ENCODE data around the gene FSTL4.

Gene FSTL4

GRCh38 chr5:133363807-133364587 is 248.3 kb downstream of the FSTL4 start:
- FAIRE-seq (no peak), DNase-seq (ENCODE audit: extremely low spot score, insufficient read length, low read depth) (no peak)

- DNase-seq (ENCODE audit: extremely low spot score, insufficient read length, low read depth) (no peak), FAIRE-seq (no peak)
Measured at GRCh38 chr5:133362438-133362837, 249.9 kb downstream of the FSTL4 start.

- DNase-seq (ENCODE audit: extremely low spot score, insufficient read length, low read depth), result no peak
- no peak for FAIRE-seq
Measured at GRCh38 chr5:133361922-133362321, 250.4 kb downstream of the FSTL4 start.

- FAIRE-seq (no peak), DNase-seq (ENCODE audit: extremely low spot score, insufficient read length, low read depth) (no peak)
Measured at GRCh38 chr5:133360693-133361472, 251.5 kb downstream of the FSTL4 start.

- FAIRE-seq (no peak), DNase-seq (ENCODE audit: extremely low spot score, insufficient read length, low read depth) (no peak)
Measured at GRCh38 chr5:133359861-133360260, 252.5 kb downstream of the FSTL4 start.

GRCh38 chr5:133358271-133358670 is 254.1 kb downstream of the FSTL4 start:
- no peak for FAIRE-seq
- DNase-seq (ENCODE audit: extremely low spot score, insufficient read length, low read depth), result no peak

GRCh38 chr5:133357758-133358157 is 254.6 kb downstream of the FSTL4 start:
- no peak for FAIRE-seq
- no peak for DNase-seq (ENCODE audit: extremely low spot score, insufficient read length, low read depth)

GRCh38 chr5:133356984-133357421 is 255.3 kb downstream of the FSTL4 start:
- DNase-seq (ENCODE audit: extremely low spot score, insufficient read length, low read depth) (no peak), FAIRE-seq (no peak)

GRCh38 chr5:133356396-133356983 is 255.9 kb downstream of the FSTL4 start:
- DNase-seq (ENCODE audit: extremely low spot score, insufficient read length, low read depth) (no peak), FAIRE-seq (no peak)

GRCh38 chr5:133354323-133355185 is 257.8 kb downstream of the FSTL4 start:
- DNase-seq (ENCODE audit: extremely low spot score, insufficient read length, low read depth) (no peak), FAIRE-seq (no peak)

GRCh38 chr5:133353741-133354140 is 258.6 kb downstream of the FSTL4 start:
- no peak for DNase-seq (ENCODE audit: extremely low spot score, insufficient read length, low read depth)
- no peak for FAIRE-seq

- FAIRE-seq, result no peak
- no peak for DNase-seq (ENCODE audit: extremely low spot score, insufficient read length, low read depth)
Measured at GRCh38 chr5:133348406-133348805, 263.9 kb downstream of the FSTL4 start.

GRCh38 chr5:133347039-133347438 is 265.3 kb downstream of the FSTL4 start:
- FAIRE-seq (peak; percentile 69), DNase-seq (ENCODE audit: extremely low spot score, insufficient read length, low read depth) (no peak)

GRCh38 chr5:133344266-133344665 is 268.1 kb downstream of the FSTL4 start:
- FAIRE-seq, result no peak
- DNase-seq (ENCODE audit: extremely low spot score, insufficient read length, low read depth), result no peak

GRCh38 chr5:133343196-133343595 is 269.1 kb downstream of the FSTL4 start:
- DNase-seq (ENCODE audit: extremely low spot score, insufficient read length, low read depth) (no peak), FAIRE-seq (no peak)

GRCh38 chr5:133341915-133342710 is 270.2 kb downstream of the FSTL4 start:
- DNase-seq (ENCODE audit: extremely low spot score, insufficient read length, low read depth) (no peak), FAIRE-seq (no peak)

- no peak for DNase-seq (ENCODE audit: extremely low spot score, insufficient read length, low read depth)
- no peak for FAIRE-seq
Measured at GRCh38 chr5:133341296-133341695, 271.0 kb downstream of the FSTL4 start.

- FAIRE-seq (no peak), DNase-seq (ENCODE audit: extremely low spot score, insufficient read length, low read depth) (no peak)
Measured at GRCh38 chr5:133340822-133341221, 271.5 kb downstream of the FSTL4 start.

- FAIRE-seq, result no peak
- no peak for DNase-seq (ENCODE audit: extremely low spot score, insufficient read length, low read depth)
Measured at GRCh38 chr5:133340002-133340755, 272.2 kb downstream of the FSTL4 start.

Measured in GM18507 (cell line).